ENCODE measurements around the gene KIAA1217. TPM values are rescaled to one million over a fixed set of nuclear protein-coding genes. Genes with fewer than 3 reads are reported as not detected.

The KIAA1217 gene
- total RNA-seq, 1 experiment from 2014 or later: 76.2 TPM

GRCh38 chr10:24320373-24320772 is 111.4 kb downstream of the KIAA1217 start:
- intact Hi-C loops (cut with micrococcal nuclease; ENCODE audit: unreplicated experiment): no loop called here
- no peaks in the 10 kb centered on the region for H3K9me3 ChIP-seq (ENCODE audit: low read depth, low read length, poor library complexity, severe bottlenecking)
- peaks cover 26% of the 10 kb centered on the region for H3K4me1 ChIP-seq (ENCODE audit: insufficient read depth, low read length, poor library complexity, severe bottlenecking)
- no peak for TF ChIP-seq CTCF (conservative IDR thresholded peaks at IDR 0.05; ENCODE audit: low read depth, low read length)
- no peak for TF ChIP-seq EZH2 (IDR thresholded peaks at IDR 0.05; ENCODE audit: borderline replicate concordance, low read depth, low read length, poor library complexity, severe bottlenecking)
- peak overlapping the region; percentile 0 for H3K27ac ChIP-seq (ENCODE audit: low read depth, low read length, poor library complexity, severe bottlenecking)
- H3K4me3 ChIP-seq (ENCODE audit: low read depth, low read length, poor library complexity, severe bottlenecking): no peak overlapping the region
- CTCF ChIA-PET: no interaction called here
- peak; percentile 70 for DNase-seq (ENCODE audit: low spot score)
- H3K27me3 ChIP-seq (replicated peaks; ENCODE audit: insufficient read depth, low read depth, low read length, poor library complexity): no peaks in the 10 kb centered on the region
- BruUV-seq (replicated peaks): no TSS peak
- POLR2A ChIA-PET (ENCODE audit: low non-redundant PET): no interaction called here
- H3K36me3 ChIP-seq (ENCODE audit: insufficient read depth, low read length, poor library complexity, severe bottlenecking): no peaks in the 10 kb centered on the region

GRCh38 chr10:24324651-24325050 is 115.7 kb downstream of the KIAA1217 start:
- no peak for DNase-seq (ENCODE audit: low spot score)
- TF ChIP-seq CTCF (conservative IDR thresholded peaks at IDR 0.05; ENCODE audit: low read depth, low read length): no peak
- no peak for TF ChIP-seq EZH2 (IDR thresholded peaks at IDR 0.05; ENCODE audit: borderline replicate concordance, low read depth, low read length, poor library complexity, severe bottlenecking)
- Histone ChIP-seq H3K27me3 (replicated peaks; ENCODE audit: insufficient read depth, low read depth, low read length, poor library complexity) (no peaks in the 10 kb centered on the region), H3K4me1 (ENCODE audit: insufficient read depth, low read length, poor library complexity, severe bottlenecking) (peaks cover 21% of the 10 kb centered on the region), H3K9me3 (ENCODE audit: low read depth, low read length, poor library complexity, severe bottlenecking) (peaks cover 17% of the 10 kb centered on the region), H3K36me3 (ENCODE audit: insufficient read depth, low read length, poor library complexity, severe bottlenecking) (peaks cover 14% of the 10 kb centered on the region), H3K4me3 (ENCODE audit: low read depth, low read length, poor library complexity, severe bottlenecking) (no peak overlapping the region), H3K27ac (ENCODE audit: low read depth, low read length, poor library complexity, severe bottlenecking) (no peak overlapping the region)
- intact Hi-C loops (cut with micrococcal nuclease; ENCODE audit: unreplicated experiment): no loop called here
- ChIA-PET CTCF (no interaction called here), POLR2A (ENCODE audit: low non-redundant PET) (no interaction called here)
- BruUV-seq (replicated peaks): no TSS peak

GRCh38 chr10:24331457-24331856 is 122.5 kb downstream of the KIAA1217 start:
- intact Hi-C loops (cut with micrococcal nuclease; ENCODE audit: unreplicated experiment): no loop called here
- peaks cover 10% of the 10 kb centered on the region for H3K4me1 ChIP-seq (ENCODE audit: insufficient read depth, low read length, poor library complexity, severe bottlenecking)
- DNase-seq (ENCODE audit: low spot score): peak; percentile 69
- BruUV-seq (replicated peaks): no TSS peak
- peaks cover 17% of the 10 kb centered on the region for H3K9me3 ChIP-seq (ENCODE audit: low read depth, low read length, poor library complexity, severe bottlenecking)
- TF ChIP-seq CTCF (conservative IDR thresholded peaks at IDR 0.05; ENCODE audit: low read depth, low read length): no peak
- no peak for TF ChIP-seq EZH2 (IDR thresholded peaks at IDR 0.05; ENCODE audit: borderline replicate concordance, low read depth, low read length, poor library complexity, severe bottlenecking)
- ChIA-PET POLR2A (ENCODE audit: low non-redundant PET) (no interaction called here), CTCF (no interaction called here)
- peak overlapping the region; percentile 20 for H3K27ac ChIP-seq (ENCODE audit: low read depth, low read length, poor library complexity, severe bottlenecking)
- peaks cover 14% of the 10 kb centered on the region for H3K36me3 ChIP-seq (ENCODE audit: insufficient read depth, low read length, poor library complexity, severe bottlenecking)
- H3K4me3 ChIP-seq (ENCODE audit: low read depth, low read length, poor library complexity, severe bottlenecking): no peak overlapping the region
- H3K27me3 ChIP-seq (replicated peaks; ENCODE audit: insufficient read depth, low read depth, low read length, poor library complexity): no peaks in the 10 kb centered on the region
